Measurements from ENCODE around the gene ZFYVE28.

Gene ZFYVE28

DNA sequence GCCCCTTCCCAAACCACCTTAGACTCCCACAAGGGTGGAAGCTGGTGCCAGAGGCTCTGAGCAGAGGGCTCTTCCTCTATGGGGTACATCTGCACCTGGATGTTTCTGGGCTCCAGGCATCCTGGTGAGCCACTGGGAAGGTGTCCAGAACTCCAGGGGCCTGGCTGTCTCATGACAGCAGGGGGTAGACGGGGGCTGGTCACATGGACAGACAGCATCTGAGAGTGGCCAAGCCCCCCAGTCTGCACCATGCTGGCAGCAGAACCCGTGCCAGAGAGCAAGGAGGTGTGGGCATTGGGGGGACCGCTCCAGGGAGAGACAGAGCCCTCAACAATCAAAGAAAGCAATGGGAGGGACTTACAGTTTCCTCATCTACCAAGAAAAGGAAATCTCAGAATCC, 39.5 kb downstream of the ZFYVE28 start:
- TF ChIP-seq, protein P1, sequence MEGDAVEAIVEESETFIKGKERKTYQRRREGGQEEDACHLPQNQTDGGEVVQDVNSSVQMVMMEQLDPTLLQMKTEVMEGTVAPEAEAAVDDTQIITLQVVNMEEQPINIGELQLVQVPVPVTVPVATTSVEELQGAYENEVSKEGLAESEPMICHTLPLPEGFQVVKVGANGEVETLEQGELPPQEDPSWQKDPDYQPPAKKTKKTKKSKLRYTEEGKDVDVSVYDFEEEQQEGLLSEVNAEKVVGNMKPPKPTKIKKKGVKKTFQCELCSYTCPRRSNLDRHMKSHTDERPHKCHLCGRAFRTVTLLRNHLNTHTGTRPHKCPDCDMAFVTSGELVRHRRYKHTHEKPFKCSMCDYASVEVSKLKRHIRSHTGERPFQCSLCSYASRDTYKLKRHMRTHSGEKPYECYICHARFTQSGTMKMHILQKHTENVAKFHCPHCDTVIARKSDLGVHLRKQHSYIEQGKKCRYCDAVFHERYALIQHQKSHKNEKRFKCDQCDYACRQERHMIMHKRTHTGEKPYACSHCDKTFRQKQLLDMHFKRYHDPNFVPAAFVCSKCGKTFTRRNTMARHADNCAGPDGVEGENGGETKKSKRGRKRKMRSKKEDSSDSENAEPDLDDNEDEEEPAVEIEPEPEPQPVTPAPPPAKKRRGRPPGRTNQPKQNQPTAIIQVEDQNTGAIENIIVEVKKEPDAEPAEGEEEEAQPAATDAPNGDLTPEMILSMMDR (IDR thresholded peaks at IDR 0.05; ENCODE audit: insufficient read depth, low read depth, low read length, missing control alignments) = no peak
- no peak overlapping the region for H3K4me3 ChIP-seq (ENCODE audit: low read length)
- no peak for DNase-seq (ENCODE audit: low read depth)

DNA sequence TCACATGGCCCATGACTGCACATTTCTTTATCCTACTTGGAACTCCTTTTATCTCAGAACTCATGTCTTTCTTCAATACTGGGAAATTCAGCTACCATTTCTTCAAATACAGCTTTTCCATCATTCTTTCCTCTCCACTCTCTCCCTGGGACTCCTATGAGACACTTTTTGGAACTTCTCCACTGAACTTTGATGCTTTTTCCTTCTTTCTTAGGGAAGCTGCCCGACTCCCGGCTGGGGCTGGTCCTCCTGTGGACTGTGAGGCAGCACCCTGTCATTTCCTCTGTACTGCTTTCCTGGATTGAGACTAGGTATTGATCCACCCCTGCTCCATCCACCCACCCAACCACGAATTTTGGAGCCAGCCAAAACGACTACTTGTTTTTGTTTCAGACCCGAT, 40.0 kb downstream of the ZFYVE28 start:
- DNase-seq (ENCODE audit: low read depth) = no peak
- TF ChIP-seq, protein P1 (IDR thresholded peaks at IDR 0.05; ENCODE audit: insufficient read depth, low read depth, low read length, missing control alignments) = no peak
- H3K4me3 ChIP-seq (ENCODE audit: low read length) = no peak overlapping the region

DNA sequence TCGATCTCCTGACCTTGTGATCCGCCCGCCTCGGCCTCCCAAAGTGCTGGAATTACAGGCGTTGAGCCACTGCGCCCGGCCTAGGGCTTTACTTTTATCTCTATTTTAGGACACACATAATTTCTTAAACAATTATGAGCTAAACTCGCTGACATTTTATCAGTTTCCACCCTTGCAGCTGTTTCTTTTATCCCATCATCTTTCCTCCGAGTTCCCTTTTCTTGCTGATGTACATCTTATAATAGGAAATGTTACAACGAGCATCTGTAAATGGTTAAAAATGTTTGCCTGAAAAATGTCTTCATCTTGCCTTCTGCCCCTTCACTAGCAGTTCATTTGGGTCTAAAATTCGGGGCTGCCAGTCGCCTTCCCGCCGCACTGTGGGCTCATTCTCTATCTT, 41.2 kb downstream of the ZFYVE28 start:
- DNase-seq (ENCODE audit: low read depth) = no peak
- TF ChIP-seq, protein P1 (IDR thresholded peaks at IDR 0.05; ENCODE audit: insufficient read depth, low read depth, low read length, missing control alignments) = no peak
- H3K4me3 ChIP-seq (ENCODE audit: low read length) = no peak overlapping the region

DNA sequence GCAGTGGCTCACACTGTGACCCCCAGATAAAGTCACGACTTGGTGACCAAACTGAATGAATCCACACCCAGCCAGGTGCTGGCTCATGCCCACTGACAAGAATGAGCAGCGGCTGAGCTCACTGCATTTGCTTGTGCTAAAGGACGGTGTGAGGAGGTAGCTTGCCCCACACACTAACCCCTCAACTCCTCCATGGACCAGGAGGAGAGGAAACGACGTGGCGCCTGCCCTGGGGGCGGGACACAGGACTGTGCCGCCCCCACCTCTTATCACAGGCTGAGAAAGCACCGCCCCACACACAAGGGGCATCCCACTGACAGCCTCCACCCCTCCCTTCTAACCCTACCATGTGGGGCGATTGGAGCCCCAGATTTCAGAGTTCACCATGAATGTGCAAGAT, 43.0 kb downstream of the ZFYVE28 start:
- DNase-seq (ENCODE audit: low read depth) = no peak
- TF ChIP-seq, protein P1 (IDR thresholded peaks at IDR 0.05; ENCODE audit: insufficient read depth, low read depth, low read length, missing control alignments) = no peak
- H3K4me3 ChIP-seq (ENCODE audit: low read length) = no peak overlapping the region

DNA sequence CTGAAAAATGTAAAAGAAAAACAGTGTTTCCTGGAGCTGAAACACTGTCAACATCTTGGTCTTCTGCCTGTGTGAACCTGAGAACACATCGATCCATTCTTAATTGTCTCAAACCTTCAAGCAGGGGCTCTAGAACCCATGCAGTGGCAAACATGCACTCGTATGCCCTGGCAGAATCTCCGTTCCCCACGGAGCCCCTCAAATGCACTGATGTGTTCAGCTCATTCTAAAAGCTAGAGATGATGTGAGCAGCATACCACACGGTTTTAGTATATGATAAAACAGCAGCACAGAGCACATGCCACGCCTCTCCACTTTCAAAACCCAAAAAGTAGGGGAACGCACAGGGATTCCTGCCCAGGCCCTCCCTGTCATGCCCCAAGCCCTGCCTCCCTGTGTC, 44.9 kb downstream of the ZFYVE28 start:
- H3K4me3 ChIP-seq (ENCODE audit: low read length) = no peak overlapping the region
- TF ChIP-seq, protein P1 (IDR thresholded peaks at IDR 0.05; ENCODE audit: insufficient read depth, low read depth, low read length, missing control alignments) = no peak
- DNase-seq (ENCODE audit: low read depth) = no peak

DNA sequence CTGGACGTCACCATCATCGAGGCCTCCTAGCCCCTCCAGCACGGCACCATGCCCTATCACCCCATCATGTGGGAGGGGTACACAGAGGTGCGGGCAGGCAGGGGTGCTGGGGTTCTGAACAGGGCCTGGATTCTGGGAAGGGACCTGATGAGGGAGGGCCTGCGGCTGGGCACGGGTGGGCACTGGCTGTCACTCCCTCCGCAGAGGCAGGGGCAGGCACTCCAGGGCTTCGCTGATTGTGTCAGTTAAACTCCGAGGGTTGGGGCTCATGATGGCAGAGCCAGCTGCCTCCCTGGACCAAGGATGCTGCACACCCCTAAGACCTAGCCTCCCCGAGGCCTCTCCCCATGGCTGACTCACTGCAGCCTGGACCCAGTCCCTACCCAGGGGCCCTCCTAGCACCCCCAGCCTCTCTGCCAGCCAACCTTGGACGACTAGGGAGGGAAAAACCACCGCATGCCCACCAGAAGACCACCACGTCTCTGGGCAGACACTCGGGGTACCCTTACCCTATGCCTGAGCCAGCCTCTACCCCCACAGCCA, 45.9 kb downstream of the ZFYVE28 start:
- no peak for DNase-seq (ENCODE audit: low read depth)

More for the DNA sequence above, 45.9 kb downstream of the ZFYVE28 start:
- H3K4me3 ChIP-seq (ENCODE audit: low read length) = no peak overlapping the region
- TF ChIP-seq, protein P1 (IDR thresholded peaks at IDR 0.05; ENCODE audit: insufficient read depth, low read depth, low read length, missing control alignments) = no peak
